Middle frontal gyrus (tissue), 1 donor: ENCODE measurements around the gene ADAMTS6.

Experiments
- DNase-seq: peaks from one replicate; pipeline ENCODE4 v3.0.0-alpha.2; 2015; ENCODE audit warnings: low spot score; ENCODE audit errors: extremely low spot score

The ADAMTS6 gene

DNA sequence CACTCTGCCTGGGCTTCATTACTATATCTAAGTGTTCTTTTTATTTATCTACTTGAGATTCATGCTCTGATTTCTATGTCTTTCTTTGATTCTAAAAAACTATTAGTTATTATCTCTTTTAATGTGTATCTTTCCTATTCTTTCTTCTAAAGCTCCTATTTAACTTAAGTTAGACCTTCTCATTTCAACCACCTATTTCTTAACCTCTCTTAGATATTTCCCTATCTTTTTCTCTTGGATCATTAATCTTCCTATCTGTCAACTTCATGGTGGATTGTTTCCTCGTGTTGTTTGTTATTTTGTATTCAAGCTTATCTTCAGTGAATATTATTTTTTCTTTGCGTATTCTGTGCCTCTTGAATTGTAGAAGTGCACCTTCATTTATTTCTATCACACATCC lies 202.1 kb downstream of the ADAMTS6 start:
- no peak for DNase-seq

- no peak for DNase-seq
Measured at GRCh38 chr5:65276178-65276890, 205.4 kb downstream of the ADAMTS6 start.

- no peak for DNase-seq
Measured at GRCh38 chr5:65271906-65272305, 209.8 kb downstream of the ADAMTS6 start.

DNA sequence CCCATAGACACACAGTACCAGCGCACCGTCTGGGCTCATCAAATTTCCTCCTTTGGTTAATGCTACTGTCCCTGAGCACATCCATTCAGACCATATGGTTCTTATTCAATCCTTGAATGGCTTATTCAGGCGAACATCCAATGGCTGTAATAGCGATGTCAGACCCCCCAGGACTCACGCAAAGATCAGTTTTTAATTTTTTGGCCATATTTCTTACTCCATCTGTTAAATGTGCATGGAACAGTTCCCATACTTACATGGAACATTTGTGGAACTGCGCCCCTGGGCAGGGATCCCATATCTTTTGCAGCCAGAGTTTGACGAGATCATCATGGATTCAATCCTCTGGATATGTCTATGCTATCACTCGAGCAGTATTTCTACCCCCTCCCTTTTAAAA lies 213.2 kb downstream of the ADAMTS6 start:
- no peak for DNase-seq

- no peak for DNase-seq
Measured at GRCh38 chr5:65264420-65264819, 217.3 kb downstream of the ADAMTS6 start.

DNA sequence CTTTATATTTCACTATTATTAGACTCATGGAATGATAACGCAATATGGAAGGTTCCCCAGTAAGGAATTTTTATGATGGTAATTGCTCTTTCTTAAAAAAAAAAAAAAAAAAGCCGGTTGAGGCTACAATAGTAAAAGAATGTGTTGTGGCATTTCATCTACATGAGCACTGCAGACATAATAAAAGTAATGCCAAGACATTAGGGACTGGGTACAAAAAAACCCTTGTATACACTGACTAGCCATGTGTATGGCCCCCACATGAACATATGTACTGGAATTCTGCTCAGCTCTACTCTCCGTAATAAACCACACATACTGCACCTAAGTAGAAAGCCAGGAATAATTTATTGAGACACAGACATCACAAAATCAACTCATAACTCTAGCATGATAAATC lies 218.4 kb downstream of the ADAMTS6 start:
- no peak for DNase-seq

- DNase-seq, result no peak
Measured at GRCh38 chr5:65262649-65263059, 219.1 kb downstream of the ADAMTS6 start.

DNA sequence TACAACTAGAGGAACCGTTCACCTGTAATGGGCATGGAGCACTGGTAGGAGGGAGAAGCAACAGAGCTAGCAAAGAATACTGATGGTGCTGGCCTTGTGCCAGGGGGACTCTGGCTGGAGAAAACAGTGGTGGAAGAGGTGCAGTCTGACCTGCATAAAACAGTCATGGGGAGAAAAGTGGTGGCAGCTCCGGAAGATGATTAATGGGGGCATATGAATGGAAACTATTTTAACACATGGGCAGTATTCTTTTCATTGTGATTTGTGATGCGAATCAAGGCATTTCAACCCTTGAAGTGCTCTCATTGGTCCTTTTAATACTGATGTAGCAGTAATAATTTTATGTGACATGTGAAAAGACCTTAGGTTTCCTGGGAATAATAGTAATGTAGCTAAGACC lies 219.6 kb downstream of the ADAMTS6 start:
- DNase-seq, result no peak

GRCh38 chr5:65261499-65261898 lies 220.2 kb downstream of the ADAMTS6 start:
- no peak for DNase-seq

DNA sequence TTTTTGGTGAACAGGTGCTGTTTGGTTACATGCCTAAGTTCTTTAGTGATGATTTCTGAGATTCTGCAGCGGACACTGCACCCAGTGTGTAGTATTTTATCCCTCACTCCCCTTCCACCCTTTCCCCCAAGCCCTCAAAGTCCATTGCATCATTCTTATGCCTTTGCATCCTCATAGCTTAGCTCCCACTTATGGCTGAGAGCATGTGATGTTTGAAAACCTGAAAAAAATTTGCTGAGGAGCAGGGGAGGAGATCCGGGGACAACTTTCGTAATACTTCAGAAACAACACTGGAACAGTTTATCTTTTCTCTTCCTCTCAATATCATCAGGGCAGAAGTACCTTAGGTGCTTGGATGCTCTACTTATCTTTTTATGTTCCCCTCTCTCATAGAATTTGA lies 226.4 kb downstream of the ADAMTS6 start:
- DNase-seq, result no peak

- DNase-seq, result no peak
Measured at GRCh38 chr5:65252977-65253376, 228.7 kb downstream of the ADAMTS6 start.

- no peak for DNase-seq
Measured at GRCh38 chr5:65248896-65249295, 232.8 kb downstream of the ADAMTS6 start.

GRCh38 chr5:65247594-65247993 lies 234.1 kb downstream of the ADAMTS6 start:
- no peak for DNase-seq

GRCh38 chr5:65246741-65247140 lies 235.0 kb downstream of the ADAMTS6 start:
- no peak for DNase-seq

DNA sequence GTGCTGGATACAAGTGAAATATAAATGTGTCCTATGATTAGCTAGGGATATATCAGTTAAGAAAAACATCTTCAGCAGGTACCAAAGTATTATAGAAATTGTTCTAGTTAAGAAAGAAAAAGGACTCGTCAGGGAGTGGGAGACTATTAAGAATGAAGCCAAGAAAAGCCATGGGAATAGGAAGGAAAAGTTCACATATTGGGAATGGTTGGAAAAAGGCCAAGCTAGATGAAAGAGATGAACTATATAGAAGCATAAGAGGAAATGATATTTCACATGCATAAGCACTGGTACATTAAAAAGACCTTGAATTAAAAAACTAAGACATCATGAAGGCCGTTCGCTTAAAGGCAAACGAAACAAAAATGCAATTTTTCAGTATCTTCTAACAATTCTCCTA lies 237.7 kb downstream of the ADAMTS6 start:
- no peak for DNase-seq

- DNase-seq, result no peak
Measured at GRCh38 chr5:65243161-65243560, 238.6 kb downstream of the ADAMTS6 start.

- DNase-seq, result no peak
Measured at GRCh38 chr5:65229841-65230240, 251.9 kb downstream of the ADAMTS6 start.

DNA sequence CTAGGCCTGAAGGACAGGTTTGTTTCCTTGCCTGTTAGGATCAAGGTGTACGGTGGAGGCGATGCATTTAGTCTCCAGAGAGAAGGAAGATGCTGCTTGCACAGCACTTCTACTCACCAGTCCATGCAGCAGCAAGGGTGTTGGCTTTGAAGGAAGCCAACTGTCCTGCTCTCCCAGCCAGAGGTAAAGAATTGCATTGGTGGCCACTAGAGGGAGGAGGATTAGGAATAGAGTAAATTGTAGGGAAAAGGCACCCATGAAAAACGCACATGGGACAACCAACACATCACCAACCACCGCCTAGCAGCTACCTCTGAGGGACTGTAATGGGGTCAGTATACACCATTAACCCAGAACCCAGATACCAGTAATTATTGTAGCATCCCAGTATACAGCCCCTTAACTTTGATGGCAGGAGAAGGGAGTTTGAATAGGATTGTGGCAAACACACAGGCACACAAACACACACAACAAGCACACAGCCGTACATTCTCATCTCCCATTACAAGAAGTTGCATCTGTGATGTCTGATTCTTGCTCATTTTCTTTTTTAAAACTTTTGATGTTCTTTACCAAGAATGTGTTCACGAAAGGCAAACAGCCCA lies 267.7 kb downstream of the ADAMTS6 start:
- no peak for DNase-seq

- DNase-seq, result no peak
Measured at GRCh38 chr5:65209341-65209740, 272.4 kb downstream of the ADAMTS6 start.

DNA sequence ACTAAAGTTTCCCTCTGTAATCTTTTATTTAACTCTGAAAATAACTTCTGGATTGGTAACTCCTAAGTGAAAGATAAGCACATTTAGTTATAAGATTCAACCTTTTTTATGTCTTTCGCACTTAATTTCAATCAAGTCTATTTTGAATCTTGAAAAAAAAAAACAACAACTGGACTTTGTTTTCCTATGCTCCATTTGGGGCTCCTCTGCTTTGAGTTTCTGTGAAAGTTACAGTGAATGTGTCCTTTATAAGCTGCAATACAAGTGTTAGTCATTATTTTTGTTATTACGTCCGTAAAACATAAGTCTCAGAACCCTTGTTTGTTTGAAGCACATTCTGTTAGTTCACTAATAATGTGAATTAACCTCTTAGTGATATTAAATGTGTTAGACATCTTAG lies 276.8 kb downstream of the ADAMTS6 start:
- DNase-seq, result no peak

DNA sequence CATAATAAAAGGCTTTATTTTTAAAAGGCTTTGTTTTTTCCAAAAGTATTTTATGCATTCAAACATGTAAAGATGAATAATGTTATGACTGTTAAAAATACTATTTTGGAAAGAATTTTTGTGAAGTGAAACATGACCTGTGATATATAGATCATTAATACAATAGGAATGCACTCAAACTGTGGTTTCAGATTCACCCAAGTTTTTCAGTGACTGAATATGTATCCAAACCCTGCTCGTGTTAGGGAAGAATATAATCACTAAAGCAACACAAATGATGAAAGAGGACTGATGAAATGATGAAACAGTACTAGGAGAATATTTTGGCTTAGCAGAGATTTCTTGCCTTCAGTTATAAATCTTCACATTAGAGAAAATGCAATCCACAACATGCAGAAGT lies 278.0 kb downstream of the ADAMTS6 start:
- DNase-seq, result no peak

DNA sequence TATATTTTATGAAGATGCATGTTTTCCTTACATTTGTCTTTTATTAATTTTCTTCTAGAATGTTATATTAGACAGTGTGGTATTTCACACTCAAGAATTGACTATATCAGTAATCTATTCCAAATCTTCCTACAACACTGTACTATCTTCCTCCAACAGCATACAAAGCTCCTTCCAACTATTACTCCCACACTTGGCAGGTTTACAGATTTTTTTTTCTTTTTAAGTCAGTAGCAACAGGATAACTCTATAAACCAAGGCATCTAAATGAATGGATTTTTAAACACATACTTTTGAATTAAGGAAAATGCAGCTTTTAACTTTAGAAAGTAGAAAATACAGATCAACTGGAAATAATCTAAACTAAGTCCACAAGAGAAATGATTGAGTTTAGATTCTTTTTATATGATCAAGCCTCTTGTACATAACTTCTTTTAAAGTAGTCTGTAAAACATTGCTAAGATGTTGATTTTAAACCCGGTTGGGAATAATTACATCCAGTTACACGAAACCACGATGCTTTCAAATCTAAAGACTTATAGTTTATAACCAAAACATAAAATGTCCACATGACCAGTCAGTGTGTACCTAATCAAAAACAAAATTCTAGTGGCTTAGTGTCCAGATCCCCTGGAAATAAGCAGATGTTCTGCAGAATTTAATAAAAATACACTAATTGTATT lies 281.6 kb downstream of the ADAMTS6 start:
- DNase-seq, result peak; percentile 8
